ENCODE results near the gene SEC14L3.

DNA sequence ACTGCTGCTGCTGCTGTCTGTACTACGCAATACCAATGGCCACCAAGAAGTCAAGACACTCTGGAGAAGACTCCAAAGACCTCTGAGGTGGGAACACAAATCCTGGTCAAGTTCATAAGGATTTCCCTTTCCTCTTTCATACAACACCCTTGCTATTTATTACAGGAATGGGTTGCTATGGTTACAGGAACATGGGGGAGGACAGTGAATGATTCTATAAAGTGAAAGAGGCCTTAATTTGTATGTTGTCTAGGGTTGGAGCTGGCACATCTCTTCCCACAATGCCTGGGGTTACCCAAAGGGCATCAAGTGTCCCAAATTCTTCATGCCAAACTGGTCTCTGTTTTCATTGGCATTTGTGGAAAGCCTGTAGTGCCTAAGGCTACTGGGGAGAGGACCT, 11.4 kb upstream of the SEC14L3 start:
- TF ChIP-seq CTCF (IDR thresholded peaks at IDR 0.05) (no peak), POLR2A (IDR thresholded peaks at IDR 0.05) (no peak)

All from right lobe of liver (tissue), 4 donors.